HG03175 (cell line): ENCODE data around the gene SIK2.

Experiments
- ATAC-seq: cut with Tn5 transposase; IDR thresholded peaks from one replicate; pipeline ENCODE4 v1.9.1; 2021; ENCODE audit warnings: mild to moderate bottlenecking, moderate library complexity; ENCODE audit not compliant: unreplicated experiment

SIK2 gene

DNA sequence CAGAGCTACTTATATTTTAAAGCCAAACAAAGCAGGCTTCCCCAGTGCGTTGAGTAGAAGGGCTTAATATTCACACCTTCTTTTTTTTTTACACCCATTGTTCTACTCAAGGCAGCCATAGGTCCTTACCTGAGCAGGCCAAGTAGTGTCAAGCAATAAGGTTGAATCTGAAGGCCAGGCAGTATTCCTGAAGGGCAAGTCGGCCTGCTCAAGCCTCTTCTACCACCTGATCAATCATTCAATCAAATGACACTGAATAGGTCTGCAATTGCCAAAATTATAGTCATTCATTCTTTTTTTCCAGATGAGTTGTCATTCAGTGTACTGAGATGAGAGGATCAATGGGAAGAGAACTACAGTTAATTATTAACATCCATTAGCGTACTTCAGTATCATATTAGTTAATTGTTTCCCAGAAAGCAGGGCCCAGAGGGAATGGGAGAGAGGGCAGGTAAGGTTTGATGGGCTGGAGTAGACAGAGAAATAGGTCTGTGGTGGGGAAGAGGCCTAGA, 175.9 kb downstream of the SIK2 start:
- no peak for ATAC-seq

- no peak for ATAC-seq
These were observed 176.9 kb downstream of the SIK2 start for GRCh38 chr11:111779118-111779517.
